HG02970 (cell line): ENCODE measurements around the gene FAAP100.
"Not testable (repeated sequence)": the region's sequence is repeated elsewhere in the genome, so short reads cannot be mapped to it uniquely, and the experiment has no call there.

Experiments used
- ATAC-seq: cut with Tn5 transposase; IDR thresholded peaks from one replicate; pipeline ENCODE4 v1.9.1; 2021; ENCODE audit warnings: mild to moderate bottlenecking, moderate library complexity, moderate number of reproducible peaks; ENCODE audit not compliant: unreplicated experiment, low FRiP score

Gene FAAP100, protein sequence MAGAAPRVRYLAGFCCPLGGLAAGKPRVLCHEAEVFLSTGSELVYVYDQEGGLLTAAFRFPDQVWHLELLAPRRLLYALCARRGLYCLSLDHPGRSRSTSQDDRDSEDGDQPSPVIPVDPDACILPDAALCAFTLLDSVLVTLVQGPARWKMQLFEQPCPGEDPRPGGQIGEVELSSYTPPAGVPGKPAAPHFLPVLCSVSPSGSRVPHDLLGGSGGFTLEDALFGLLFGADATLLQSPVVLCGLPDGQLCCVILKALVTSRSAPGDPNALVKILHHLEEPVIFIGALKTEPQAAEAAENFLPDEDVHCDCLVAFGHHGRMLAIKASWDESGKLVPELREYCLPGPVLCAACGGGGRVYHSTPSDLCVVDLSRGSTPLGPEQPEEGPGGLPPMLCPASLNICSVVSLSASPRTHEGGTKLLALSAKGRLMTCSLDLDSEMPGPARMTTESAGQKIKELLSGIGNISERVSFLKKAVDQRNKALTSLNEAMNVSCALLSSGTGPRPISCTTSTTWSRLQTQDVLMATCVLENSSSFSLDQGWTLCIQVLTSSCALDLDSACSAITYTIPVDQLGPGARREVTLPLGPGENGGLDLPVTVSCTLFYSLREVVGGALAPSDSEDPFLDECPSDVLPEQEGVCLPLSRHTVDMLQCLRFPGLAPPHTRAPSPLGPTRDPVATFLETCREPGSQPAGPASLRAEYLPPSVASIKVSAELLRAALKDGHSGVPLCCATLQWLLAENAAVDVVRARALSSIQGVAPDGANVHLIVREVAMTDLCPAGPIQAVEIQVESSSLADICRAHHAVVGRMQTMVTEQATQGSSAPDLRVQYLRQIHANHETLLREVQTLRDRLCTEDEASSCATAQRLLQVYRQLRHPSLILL

DNA sequence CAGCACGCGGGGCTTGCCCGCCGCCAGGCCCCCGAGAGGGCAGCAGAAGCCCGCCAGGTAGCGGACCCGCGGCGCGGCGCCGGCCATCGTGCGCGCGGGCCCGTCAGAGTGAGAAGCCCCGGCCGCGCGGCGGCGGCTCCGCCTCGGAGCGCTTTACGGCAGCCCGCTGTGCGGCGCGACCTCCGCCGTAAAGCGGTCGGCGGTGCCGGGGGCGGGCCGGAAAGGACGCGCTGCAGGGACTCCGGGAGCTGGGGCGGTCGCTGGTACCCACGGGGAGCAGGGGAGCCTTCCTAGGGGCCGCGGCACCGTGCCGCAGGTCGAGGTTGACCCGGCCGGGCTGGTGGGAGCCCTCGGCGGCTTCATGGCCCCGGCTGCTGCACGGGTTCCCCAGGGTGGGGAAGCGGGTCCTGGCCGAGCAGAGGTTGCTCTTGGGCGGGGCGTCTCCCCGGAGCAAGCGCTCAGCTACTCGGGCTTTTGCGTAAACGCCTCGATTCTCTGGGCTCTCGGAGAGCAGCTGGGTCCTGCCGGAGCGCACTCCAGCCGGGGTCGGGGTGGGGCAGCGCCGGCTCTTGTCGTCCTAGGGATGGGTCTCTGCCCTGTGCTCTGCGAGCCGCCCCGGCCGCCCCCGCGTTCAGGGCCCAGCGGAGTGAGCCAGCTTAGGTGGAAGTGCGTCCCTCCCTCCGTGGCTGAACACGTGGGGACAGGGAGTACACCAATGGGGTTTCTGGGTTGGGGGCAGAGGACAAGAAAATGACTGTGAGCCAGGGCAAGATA lies at the start of gene FAAP100:
Gene FAAP100, minus strand, starts transcription at position 110 of the 774 bp plus-strand sequence. Its CDS starts 23 bp downstream, at position 87.
- ATAC-seq = peak; percentile 51

DNA sequence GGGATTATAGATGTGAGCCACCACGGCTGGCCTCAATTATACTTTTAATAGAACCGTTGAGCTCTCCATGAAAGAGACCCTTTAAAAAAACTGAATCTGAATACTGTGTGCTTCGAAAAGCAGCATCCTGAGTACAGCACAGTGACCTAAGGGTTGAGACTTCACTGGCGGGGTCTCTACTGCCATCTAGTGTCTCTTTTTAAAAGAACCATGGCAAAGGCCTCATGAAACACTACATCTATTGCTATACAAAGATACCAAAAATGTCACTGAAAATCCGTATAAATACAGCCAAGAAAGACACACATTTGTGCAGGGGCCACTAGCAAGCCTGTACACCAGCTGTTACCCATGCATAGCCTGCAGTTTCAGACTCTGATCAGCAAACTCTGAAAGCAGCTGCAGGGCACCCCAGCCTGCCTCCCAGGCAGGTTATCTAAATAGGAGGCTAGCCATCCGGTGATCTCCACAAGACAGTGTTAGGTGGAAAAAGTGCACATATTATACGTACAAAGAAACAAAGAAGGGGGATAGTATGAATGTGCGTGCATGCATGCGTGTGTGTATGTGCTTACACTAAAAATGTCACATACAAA lies 49.5 kb upstream of the FAAP100 start:
- ATAC-seq = no peak

DNA sequence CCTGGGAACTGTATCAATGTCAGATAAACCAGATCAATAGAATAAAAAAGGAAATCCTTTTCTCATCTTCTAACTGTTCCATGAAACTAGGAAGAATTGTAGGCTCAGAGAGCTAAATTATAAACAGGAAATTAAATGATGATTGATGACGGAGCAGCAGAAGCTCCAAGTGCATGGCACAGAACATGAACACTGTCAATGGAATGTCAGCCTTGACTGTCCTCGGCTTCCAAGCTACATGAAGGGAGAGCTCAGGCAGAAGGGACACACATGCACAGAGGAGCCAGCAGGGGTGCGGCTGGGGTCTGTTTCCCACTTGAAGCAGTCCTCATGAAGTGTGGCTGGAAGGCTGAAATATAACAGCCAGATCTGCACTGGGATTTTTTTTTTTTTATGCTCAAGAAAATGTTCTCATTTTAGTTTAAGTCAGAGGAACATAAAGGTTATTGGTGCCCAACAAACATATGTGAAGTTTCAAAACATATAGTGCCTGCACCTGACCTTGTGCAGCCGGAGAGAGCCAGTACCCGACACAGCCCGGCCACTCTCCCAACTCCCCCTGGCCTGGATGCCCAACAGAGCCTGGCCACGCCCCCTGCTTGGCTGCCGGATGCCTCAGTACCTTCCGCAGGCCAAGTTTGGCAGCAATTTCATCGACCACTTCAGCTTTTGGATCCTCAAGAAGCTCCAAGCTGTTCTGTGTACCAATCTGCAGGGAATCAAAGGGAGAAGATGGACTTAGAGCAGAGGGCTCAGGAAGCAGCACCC lies 47.8 kb upstream of the FAAP100 start:
- ATAC-seq = no peak

GRCh38 chr17:81593105-81593871 lies 41.1 kb upstream of the FAAP100 start:
- ATAC-seq = no peak

- no peak for ATAC-seq
Measured at GRCh38 chr17:81591971-81592370, 39.8 kb upstream of the FAAP100 start.

DNA sequence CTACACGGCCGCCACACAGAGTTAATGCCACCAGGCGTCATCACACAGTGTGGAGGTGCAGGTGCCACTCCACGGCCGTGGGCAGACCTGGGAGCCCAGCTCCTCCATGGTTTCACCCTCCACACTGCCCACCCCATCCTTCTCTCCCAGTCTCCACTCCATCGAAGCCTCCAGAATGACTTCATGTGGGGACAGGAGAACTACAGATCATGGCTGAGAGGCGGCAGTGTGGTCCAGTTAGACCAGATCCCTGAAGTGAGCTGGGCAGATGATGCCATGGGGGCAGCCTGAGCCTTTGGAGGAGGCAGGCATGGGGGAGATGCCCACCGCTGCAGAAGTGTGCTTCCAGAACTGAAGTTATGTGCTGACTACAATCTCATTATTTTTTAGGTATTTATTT lies 38.0 kb upstream of the FAAP100 start:
- ATAC-seq = no peak

GRCh38 chr17:81589612-81590011 lies 37.5 kb upstream of the FAAP100 start:
- ATAC-seq = no peak

DNA sequence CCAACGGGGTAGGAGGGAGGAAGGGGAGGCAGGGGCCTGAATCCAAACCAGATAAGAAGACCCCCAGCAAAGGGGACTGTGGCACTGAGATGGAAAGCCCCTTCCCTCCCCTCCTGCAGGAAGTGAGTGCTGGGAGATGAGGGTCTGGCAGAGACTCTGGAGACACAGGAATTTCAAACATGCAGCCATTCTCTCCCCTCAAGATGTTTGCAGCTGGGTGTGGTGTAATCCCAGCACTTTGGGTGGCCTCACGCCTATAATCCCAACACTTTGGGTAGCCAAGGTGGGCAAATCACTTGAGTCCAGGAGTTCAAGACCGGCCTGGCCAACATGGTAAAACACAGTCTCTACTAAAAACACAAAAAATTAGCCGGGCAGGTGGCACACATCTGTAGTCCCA lies 33.9 kb upstream of the FAAP100 start:
- ATAC-seq = no peak

GRCh38 chr17:81584771-81585170 lies 32.6 kb upstream of the FAAP100 start:
- ATAC-seq = not testable (repeated sequence)

DNA sequence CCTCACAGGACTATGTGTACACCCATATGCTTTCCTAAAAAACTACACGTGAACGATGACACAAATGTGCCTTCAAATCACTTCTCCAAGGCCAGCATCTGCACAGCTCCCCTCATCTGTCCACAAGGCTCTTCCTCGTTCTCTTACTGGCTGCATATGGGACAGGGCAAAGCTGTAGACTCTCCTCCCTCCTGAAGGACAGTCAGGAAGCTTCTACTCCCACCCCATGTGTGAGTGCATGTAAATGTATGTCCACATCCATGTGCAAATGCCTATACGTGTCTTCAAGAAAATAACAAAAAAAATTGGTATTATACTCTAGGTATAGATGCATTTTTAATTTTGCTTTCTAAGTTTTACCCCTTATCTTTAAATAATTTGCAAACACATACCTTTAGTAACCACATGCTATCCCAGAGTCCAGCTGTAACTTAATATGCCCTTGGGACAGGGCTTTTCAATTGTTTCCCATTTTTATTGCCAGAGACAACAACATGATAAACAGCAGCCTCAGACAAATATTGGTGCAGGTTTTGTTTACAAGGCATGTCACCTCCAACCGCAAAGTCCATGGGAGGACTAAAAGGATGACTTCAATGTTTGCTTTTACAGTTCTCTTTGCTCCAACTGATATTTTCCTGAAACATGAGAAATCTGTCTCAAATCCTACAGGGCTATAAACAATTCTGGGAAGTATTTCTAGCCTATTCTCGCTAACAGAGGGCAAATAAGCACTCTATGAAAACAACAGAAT lies 31.6 kb upstream of the FAAP100 start:
- no peak for ATAC-seq

DNA sequence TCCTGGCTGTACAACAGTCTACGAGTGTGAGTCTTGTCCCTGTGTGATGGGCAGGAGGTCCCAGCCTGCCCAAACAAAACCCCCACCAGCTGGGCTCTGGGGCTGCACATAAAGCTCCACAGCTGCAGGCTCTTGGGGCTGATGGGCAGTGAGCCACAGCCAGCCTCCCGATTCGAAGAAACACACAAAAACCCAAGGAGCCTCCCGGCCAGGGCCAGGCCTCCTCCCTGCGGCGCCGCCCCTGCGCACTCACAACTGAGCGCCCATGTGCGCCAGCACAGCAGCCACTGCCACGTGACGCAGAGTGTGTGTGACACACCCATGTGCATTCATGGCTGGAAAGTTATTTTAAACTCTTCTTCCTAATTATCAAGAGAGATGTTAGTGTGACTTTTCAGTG lies 30.6 kb upstream of the FAAP100 start:
- ATAC-seq = no peak

DNA sequence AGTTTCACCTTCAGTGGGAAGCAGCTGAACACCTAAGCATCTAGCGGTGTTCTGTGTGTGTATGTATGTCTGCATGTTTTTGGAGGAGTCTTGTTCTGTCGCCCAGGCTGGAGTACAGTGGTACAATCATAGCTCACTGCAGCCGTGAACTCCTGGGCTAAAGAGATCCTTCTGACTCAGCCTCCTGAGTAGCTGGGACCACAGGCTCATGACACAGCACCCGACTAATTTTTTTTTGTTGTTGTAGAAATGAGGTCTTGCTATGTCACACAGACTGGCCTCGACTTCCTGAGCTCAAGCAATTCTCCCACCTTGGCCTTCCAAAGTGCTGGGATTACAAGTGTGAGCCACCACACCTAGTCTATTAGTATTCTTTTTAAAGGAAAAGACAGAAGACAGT lies 30.2 kb upstream of the FAAP100 start:
- no peak for ATAC-seq

GRCh38 chr17:81581758-81582157 lies 29.6 kb upstream of the FAAP100 start:
- no peak for ATAC-seq

DNA sequence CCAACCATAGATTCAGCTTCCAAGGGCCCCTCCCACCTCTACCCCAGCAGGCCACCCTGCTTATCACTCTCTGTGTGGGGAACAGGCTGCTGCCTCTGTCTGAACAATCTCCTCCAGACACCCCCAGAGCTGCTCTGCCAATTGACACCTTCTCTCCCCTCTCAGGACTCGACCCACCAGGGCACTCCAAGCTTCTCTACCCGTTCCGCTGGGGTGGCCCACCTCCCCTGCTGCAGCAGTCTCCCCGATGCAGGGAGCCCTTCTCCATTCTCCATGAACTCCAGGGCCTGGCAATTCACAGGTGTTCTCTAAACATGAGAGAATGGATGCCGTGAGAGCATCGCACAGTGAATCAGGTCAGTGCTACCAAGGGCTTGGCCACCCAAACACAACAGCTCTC lies 28.3 kb upstream of the FAAP100 start:
- ATAC-seq = no peak

GRCh38 chr17:81579821-81580321 lies 27.7 kb upstream of the FAAP100 start:
- ATAC-seq = no peak

- no peak for ATAC-seq
Measured at GRCh38 chr17:81579298-81579697, 27.1 kb upstream of the FAAP100 start.

DNA sequence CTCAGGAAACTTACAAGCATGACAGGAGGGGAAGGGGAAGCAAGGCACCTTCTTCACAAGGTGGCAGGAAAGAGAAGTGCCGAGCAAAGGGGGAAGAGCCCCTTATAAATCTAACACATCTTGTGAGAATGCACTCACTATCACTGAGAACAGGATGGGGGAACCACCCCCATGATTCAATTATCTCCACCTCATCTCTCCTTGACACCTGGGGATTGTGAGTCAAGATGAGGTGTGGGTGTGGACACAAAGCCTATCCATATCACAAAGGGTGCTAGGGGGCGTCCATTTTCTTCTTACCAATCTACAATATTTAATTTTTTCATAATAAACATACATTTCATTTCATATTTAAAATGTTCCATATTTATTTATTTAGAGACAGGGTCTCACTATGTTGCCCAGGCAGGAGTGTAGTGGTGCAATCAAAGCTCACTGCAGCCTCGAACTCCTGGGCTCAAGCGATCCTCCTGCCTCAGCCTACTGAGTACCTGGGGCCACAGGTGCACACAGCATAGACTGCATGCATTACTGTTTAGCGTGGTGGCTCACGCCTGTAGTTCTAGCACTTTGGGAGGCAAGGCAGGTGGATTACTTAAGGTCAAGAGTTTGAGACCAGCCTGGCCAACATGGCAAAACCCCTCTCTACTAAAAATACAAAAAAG lies 26.5 kb upstream of the FAAP100 start:
- no peak for ATAC-seq
